ENCODE results near the gene TNS3.
A peak's percentile ranks its signal among the peaks of the same experiment; 100 is the strongest.

Gene TNS3

DNA sequence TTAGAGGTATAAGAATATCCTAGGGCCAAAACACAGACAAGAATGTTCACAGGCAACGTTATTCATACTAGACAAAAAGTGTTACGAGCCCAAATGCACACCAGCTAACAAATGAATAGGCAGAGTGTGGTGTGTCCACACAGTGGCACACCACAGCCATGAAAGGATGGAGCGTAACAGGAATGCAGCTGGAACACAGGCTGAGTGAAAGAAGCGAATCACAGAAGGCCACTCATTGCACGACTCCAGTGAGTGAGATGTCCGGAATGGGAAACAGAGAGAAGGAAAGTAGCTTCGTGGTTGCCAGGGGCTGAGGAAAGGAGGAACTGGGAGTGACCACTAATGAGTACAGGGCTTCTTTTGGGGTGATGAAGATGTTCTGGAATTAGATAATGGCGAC lies 198.8 kb downstream of the TNS3 start:
- no peak overlapping the region for H3K4me3 ChIP-seq (ENCODE audit: low read depth, low read length)
- in situ Hi-C loops (cut with HindIII; ENCODE audit: low sequenced_read_pairs): no loop called here
- DNase-seq (ENCODE audit: low read depth, low spot score): peak; percentile 60
- no peak for TF ChIP-seq CTCF (IDR thresholded peaks at IDR 0.05; ENCODE audit: low read depth, low read length)

DNA sequence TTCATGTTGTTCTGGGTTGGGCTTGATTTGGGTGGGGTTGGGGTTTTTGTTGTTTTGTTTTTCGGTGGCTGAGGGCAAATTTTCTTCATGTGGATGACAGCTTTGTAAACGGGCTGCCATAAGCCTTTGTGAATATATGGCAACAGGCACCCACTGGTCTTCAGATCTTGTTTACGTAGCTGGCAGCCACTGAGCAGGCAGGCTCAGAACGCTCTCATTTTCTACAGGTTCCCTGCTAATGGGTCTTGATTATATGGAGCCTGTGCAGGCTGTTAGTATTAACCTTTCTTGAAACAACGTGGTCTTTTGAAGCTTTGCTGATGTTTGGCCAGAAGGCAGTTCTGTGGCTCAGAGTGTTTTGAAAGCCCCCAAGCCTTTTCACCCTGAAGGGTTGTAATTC lies 199.7 kb downstream of the TNS3 start:
- DNase-seq (ENCODE audit: low read depth, low spot score): no peak

GRCh38 chr7:47381134-47381495 lies 200.8 kb downstream of the TNS3 start:
- in situ Hi-C loops (cut with HindIII; ENCODE audit: low sequenced_read_pairs): no loop called here
- H3K4me3 ChIP-seq (ENCODE audit: low read depth, low read length): no peak overlapping the region
- TF ChIP-seq CTCF (IDR thresholded peaks at IDR 0.05; ENCODE audit: low read depth, low read length): no peak
- peak; percentile 32 for DNase-seq (ENCODE audit: low read depth, low spot score)

More for the DNA sequence above, 199.7 kb downstream of the TNS3 start:
- in situ Hi-C loops (cut with HindIII; ENCODE audit: low sequenced_read_pairs): no loop called here
- H3K4me3 ChIP-seq (ENCODE audit: low read depth, low read length): no peak overlapping the region
- no peak for TF ChIP-seq CTCF (IDR thresholded peaks at IDR 0.05; ENCODE audit: low read depth, low read length)

DNA sequence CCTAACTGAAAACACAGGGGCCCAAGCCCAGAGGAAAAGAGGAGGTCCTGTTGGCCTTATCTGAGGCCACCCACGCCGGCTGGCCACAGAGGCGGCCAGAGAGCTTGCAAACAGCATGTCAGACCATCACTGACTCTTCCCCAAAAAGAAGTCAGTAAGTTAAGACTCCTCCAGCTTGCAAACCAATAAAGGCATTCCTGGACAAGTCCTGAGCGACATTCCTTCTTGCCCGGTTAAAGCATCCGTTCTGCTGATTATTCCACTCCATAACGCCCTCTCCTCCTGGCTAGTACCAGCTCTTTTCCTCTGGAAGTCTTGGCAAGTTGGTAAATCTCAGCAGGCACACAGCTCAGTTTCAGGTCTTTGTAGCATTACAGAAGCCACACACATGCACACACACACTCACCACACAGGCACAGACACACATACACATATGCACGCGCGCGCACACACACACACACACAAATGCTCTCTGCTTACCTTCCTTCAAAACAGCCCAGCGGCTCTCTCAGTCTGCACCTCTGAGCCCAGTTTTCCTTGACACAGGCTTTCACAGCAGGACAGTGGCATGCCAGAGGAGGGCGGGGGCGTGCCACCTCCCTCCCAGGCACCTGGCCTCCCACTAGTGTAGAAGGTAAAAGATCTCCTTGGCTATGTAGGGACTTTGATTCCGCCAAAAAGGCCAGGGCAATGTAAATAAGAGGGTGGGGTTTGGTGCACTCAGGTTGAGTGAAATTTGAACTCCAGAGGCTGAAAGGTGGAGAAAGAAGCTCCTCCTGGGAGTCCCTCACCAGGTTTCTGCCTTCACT lies 201.4 kb downstream of the TNS3 start:
- no peak overlapping the region for H3K4me3 ChIP-seq (ENCODE audit: low read depth, low read length)
- peak; percentile 58 for DNase-seq (ENCODE audit: low read depth, low spot score)
- no peak for TF ChIP-seq CTCF (IDR thresholded peaks at IDR 0.05; ENCODE audit: low read depth, low read length)
- in situ Hi-C loops (cut with HindIII; ENCODE audit: low sequenced_read_pairs): no loop called here

- in situ Hi-C loops (cut with HindIII; ENCODE audit: low sequenced_read_pairs): no loop called here
- TF ChIP-seq CTCF (IDR thresholded peaks at IDR 0.05; ENCODE audit: low read depth, low read length): no peak
- H3K4me3 ChIP-seq (ENCODE audit: low read depth, low read length): no peak overlapping the region
- peak; percentile 69 for DNase-seq (ENCODE audit: low read depth, low spot score)
Measured at GRCh38 chr7:47379629-47380324, 202.1 kb downstream of the TNS3 start.

DNA sequence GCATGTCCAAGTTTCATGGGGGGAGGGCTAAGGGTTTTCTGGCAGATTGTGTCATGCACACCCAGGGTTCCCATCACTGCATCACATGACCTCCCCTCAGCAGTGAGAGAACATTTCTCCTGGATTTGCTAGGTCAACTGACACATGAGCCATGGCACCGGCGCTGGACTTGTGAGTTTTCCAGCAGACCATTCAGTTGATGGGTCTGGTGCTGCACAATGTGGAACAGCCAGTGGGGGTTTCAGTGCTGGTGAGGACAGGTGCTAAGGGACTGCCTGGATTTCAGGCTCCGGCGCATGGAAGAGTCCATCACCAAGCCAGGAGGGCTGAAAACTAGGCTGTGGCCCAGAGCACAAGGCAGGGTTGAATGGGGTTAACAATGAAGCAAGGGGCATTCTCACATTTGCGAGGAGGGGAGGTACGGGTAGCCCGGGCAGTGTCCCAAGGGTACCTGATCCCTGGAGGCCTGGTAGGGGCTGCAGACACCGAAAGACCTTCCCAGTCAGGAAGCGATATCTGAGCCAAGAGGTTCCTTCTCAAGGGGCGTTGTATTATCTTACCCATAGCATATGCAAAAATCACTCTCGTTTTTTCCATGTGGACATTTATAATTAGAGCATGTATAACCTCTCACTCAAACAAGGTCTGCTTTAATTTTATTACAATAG lies 203.0 kb downstream of the TNS3 start:
- in situ Hi-C loops (cut with HindIII; ENCODE audit: low sequenced_read_pairs): no loop called here
- H3K4me3 ChIP-seq (ENCODE audit: low read depth, low read length): no peak overlapping the region
- TF ChIP-seq CTCF (IDR thresholded peaks at IDR 0.05; ENCODE audit: low read depth, low read length): no peak
- DNase-seq (ENCODE audit: low read depth, low spot score): no peak
